ENCODE data around the gene TTC28.
"Not testable (repeated sequence)": the region's sequence is repeated elsewhere in the genome, so short reads cannot be mapped to it uniquely, and the experiment has no call there.

TTC28 gene

DNA sequence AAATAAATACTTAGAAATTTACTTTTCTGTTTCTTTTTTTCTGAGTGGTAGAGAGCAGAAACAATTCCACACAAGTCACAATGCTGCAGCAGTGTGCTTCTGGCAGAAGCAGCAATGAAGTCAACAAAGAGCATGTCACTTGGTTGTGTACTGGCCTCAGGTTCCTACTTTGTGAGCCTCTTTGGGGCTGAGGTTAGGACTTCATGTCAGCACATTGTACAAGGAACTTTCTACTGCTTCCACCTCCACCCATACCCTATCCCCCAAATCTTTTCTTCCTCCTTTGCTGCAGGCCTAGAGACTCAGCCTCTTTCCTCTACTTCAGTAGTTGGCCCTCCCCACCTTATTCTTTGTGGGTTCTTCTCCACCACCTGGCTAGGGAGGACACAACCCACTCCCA lies 507.9 kb downstream of the TTC28 start:
- no peak for DNase-seq

- DNase-seq, result no peak
Observed at GRCh38 chr22:28171115-28171514, 508.5 kb downstream of the TTC28 start.

DNA sequence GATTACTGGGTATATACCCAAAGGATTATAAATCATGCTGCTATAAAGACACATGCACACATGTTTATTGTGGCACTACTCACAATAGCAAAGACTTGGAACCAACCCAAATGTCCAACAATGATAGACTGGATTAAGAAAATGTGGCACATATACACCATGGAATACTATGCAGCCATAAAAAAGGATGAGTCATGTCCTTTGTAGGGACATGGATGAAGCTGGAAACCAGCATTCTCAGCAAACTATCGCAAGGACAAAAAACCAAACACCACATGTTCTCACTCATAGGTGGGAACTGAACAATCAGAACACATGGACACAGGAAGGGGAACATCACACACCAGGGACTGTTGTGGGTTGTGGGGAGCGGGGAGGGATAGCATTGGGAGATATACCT lies 510.3 kb downstream of the TTC28 start:
- not testable (repeated sequence) for DNase-seq

DNA sequence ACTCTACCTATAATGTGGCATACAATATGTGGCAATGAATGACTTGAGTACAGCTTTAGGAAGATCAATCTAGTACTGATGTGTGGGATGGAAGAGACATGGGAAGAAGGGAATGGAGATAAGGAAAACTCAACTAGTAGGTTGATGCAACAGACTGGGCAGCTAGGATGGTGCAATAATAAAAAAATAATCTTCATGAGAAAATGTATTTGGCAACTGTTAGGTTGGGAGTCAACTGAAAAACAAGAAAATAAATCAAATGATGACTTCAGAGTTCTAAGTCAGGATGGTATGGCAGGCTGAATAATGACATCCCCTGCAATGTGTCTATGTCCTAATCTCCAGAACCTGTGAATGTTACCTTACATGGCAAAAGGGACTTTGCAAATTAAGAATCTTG lies 523.8 kb downstream of the TTC28 start:
- DNase-seq, result no peak

DNA sequence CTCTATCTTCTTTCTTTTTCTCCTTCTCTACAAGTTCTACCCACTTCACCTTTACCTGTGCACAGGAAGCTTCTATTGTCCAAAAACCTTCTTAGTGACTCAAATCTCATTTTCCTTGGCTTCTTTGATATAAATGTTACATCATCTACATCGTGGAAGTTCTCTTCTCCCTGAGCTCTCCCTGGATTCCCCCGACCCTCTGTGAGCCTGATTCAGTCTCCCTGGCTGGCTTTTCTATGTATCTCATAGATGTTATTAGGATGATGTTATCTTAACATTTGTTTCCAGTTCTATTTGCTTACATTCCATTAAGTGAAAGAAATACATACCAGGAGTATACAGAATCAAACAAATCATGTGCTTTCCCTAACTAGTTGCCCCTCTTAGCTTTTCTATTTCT lies 524.8 kb downstream of the TTC28 start:
- no peak for DNase-seq

DNA sequence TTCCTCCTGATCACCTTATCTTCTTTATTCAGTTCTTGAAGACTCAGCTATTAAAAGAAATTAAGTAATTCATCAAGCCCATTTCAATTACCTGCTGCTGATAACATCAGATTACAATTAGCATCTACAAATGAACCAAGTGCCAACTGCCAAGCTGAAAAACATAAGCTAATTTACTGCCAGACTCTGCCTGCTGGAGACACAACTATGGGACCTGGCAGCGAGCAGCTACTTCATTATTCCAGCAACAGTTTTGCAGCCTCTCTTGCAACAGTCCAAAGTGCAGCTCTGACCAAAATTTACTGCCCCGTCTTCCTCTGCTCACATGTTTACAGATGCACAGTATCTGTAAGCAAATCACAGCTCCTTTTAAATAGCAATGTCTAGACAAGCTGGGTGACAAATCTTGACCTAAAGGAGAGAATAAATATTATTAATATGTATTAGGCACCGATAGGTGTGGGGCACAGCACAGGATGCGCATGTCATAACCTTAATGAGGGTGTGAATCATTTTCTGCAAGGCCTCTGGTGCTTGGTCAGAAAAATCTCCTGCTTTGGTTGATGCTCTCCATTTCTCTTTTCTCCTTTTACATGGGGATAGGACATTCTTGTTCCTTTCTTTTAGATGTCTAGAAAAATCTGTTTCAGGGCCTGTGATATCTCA lies 528.4 kb downstream of the TTC28 start:
- no peak for DNase-seq

- DNase-seq, result no peak
Observed at GRCh38 chr22:28148816-28149465, 530.7 kb downstream of the TTC28 start.

DNA sequence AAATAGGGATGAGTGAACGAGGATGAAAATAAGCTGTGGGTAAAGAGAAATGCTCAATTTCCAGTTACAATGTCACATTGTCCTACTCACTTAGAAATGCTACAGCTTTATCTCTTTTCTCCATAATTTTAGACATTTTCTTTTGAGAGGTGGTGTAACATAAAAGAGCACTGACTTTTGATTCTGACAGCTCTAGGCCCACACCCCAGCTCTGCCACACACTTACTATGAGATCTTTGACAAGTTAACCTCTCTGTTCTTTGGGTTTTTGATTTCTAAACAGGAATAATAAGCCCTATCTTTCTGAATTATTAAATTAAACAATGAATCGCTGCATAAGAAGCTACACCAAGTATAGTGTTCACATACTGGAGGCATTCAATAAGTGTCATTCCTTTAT lies 532.2 kb downstream of the TTC28 start:
- no peak for DNase-seq

- no peak for DNase-seq
Observed at GRCh38 chr22:28146401-28147314, 533.0 kb downstream of the TTC28 start.

DNA sequence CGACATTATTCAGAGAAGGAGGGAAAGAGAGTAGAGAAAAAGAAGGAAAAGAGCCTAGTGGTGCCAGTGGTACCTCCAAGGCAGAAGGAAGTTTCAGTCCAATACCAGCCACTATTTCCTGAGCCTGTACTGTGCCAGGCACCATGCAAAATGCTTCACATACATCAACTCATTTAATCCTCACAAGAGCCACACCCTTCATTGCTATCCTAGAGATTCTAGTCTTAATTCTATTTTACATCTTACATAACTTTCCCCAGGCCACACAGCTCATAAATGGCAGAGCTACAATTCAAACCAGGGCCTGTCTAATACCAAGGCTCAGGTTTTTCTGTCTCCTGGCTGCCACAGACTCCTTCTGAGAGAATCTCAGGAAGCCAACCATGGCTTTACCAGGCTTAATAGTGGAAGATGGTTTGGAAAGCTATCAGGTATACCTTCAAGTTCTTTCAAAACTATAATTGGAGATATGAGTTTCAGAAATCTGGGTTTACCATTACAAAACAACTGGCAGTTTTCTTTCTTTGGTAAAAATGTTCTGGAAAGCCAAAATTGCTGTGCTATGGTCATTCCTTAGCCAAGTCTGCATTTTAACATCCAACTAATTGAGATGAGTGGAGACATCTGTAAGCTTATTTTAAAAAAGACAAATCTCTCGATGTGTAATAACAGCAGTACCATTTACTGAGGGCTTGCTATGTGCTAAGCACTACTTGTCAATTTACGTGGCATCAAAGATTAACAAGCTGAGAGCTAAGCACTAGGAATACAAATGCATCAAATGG lies 535.5 kb downstream of the TTC28 start:
- DNase-seq, result no peak

DNA sequence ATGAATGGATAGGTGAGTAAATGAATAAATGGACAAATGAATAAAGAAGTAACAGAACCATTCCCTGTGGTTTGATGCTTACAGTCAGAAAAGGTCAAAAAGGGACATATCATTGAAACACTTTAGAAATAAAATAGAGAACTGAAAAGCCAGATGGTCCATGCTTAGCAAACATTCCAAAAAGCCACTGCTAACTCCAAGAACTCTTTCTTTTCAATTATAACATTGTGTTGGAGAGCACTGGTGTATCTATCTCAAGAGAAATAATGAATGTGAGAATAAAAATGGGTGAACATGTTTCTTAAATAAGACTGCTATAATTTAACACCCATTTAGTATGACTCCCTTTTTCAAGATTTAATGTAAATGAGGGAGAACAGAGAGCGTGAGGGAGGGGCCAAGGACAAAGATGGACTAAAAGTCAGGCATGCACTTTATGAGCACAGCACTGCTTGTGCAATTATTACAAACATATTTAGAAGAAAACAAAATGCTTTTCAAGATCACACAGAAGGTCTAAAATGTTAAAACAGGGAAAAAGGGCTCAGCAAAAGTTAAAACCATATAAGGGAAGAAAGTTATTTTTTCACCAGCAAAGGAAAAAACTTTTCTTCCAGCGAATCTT lies 536.3 kb downstream of the TTC28 start:
- DNase-seq, result no peak

- no peak for DNase-seq
Observed at GRCh38 chr22:28142361-28142961, 537.2 kb downstream of the TTC28 start.

- DNase-seq, result no peak
Observed at GRCh38 chr22:28141614-28142013, 538.0 kb downstream of the TTC28 start.

DNA sequence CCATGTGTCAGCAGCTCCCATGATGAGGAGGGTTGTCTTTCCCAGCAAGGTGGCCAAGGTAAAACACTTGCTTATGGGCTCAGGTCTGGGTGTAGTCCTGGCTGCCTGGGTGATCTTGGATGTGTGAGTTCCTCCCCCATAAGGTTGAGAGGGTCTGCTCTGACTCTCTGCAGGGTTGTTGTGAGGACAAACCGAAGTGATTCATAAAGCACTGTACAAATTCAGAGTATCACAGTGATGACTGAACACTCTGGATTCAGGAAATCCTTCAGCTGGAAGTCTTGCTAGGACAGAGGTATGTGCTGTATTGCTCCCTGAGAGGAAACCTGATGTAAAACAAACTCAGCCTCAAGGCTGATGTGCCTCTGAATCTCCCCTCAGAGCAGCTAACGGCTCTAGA lies 539.7 kb downstream of the TTC28 start:
- DNase-seq, result no peak

- DNase-seq, result no peak
Observed at GRCh38 chr22:28139516-28139915, 540.1 kb downstream of the TTC28 start.

- no peak for DNase-seq
Observed at GRCh38 chr22:28137036-28137435, 542.6 kb downstream of the TTC28 start.

GRCh38 chr22:28132466-28132865 lies 547.2 kb downstream of the TTC28 start:
- DNase-seq, result no peak

GRCh38 chr22:28129319-28129962 lies 550.2 kb downstream of the TTC28 start:
- DNase-seq, result no peak

DNA sequence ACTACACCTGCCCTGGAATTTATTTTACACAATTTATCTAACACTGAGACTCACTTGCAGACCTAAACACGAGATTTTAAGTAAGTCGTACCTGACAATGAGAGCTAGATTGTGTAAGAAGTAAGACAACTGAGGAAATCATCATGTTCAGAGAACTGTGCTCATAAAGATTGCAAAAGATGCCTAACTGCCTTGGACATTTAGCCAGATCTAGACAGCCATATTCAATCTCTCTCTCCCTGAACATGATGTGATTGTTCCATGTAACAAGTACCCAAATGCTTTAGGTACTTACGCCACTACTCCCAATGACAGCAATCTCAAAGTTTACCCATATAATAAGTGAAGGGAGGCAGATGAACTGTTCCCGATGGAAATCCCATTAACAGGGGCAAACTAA lies 550.8 kb downstream of the TTC28 start:
- DNase-seq, result no peak

- no peak for DNase-seq
Observed at GRCh38 chr22:28125799-28126198, 553.8 kb downstream of the TTC28 start.

DNA sequence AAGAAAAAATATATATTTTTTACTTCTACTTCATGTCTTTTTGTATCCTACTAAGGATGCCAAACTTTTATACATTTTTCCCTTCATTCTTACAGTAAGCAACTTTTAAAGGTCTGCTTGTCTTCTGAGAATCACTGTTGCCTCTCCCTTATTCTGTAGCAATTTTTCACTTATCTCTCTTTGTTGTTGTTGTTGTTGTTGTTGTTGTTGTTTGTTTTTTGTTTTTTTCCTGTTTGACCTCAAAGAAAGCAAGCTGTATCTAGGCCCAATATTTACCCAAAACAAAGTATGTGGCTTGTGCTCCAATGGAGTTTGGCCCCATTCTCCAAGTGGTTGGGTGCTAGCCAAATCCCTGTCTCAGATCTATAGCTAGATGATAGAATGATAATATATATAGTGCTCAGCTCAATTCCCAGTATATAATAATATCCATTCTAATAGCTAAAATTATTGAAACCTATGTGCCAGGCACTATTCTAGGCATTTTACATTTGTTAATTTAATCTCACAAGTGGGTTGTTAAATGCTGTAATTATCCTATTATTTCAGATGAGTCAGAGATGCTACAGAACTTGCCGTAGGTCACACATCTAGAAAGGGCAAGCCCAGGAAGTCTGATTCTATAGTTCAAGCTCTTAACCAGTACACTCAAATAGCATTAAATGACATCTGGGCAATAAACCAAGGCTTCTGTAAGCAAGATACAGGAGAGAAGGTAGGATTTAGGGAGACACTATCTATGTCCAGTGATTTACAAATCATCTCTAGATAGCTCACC lies 555.5 kb downstream of the TTC28 start:
- peak; percentile 7 for DNase-seq
